Measurements from ENCODE around the gene PCDH9. TPM values are rescaled to one million over a fixed set of nuclear protein-coding genes. Genes with fewer than 3 reads are reported as not detected.

The PCDH9 gene
- total and polyA plus RNA-seq, 2 of the 4 experiments (the other 2 are of a cell fraction) = 2.2 to 10.2 TPM

DNA sequence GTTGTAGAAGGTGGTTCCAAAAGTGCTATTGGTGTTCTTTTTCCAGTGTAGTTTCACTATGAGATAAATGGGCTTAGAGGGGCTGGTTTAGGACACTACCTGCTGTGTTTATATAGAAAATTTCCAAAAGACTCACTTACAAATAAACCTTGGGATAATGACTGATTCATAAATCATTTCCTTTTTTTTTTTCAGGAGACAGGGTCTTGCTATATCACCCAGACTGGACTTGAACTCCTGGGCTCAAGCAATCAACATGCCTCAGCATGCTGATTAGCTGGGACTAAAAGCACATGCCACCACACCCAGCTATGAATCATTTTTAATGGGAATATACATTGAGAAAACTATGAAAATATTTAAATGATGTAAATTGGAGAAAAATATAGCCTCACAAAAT, 376.6 kb downstream of the PCDH9 start:
- Histone ChIP-seq H3K18ac (ENCODE audit: low read depth, low read length) (no peak overlapping the region), H3K79me1 (ENCODE audit: low read depth in 1 of 2, low read length in 2 of 2) (no peaks in the 10 kb centered on the region), H4K20me1 (ENCODE audit: insufficient read depth, low read length) (no peaks in the 10 kb centered on the region), H3K36me3 (ENCODE audit: control insufficient read depth, insufficient read depth, low read length) (no peaks in the 10 kb centered on the region), H3K56ac (ENCODE audit: extremely low read depth, insufficient read depth, low read length) (no peak overlapping the region), H2BK120ac (ENCODE audit: low read depth, low read length) (no peak overlapping the region), H3K9me1 (ENCODE audit: insufficient read depth, low read length) (no peaks in the 10 kb centered on the region), H3K23ac (ENCODE audit: low read depth, low read length) (no peak overlapping the region), H3K9me3 (ENCODE audit: control insufficient read depth, insufficient read depth, low read length) (no peaks in the 10 kb centered on the region), H3K4me3 (ENCODE audit: insufficient read depth, low read depth, low read length) (no peak overlapping the region), H2BK20ac (ENCODE audit: low read depth, low read length) (no peak overlapping the region), H2BK5ac (ENCODE audit: low read depth, low read length, poor library complexity, severe bottlenecking) (no peak overlapping the region), H2AFZ (replicated peaks; ENCODE audit: low read length, poor library complexity) (no peak overlapping the region), H4K8ac (ENCODE audit: low read depth in 2 of 2, low read length in 2 of 2) (no peak overlapping the region), H4K91ac (ENCODE audit: insufficient read depth, low read depth, low read length) (no peak overlapping the region), H3K27me3 (ENCODE audit: control insufficient read depth, insufficient read depth, low read length) (no peaks in the 10 kb centered on the region), H3K9ac (ENCODE audit: low read depth, low read length) (no peak overlapping the region), H2AK5ac (ENCODE audit: low read depth, low read length) (no peak overlapping the region), H4K5ac (ENCODE audit: low read depth, low read length) (no peak overlapping the region), H3K4ac (ENCODE audit: low read depth, low read length) (no peak overlapping the region), H3K14ac (replicated peaks; ENCODE audit: low read depth, low read length) (no peak overlapping the region), H2AK9ac (replicated peaks; ENCODE audit: low read depth, low read length, poor library complexity) (no peak overlapping the region), H2BK15ac (ENCODE audit: low read depth, low read length) (no peak overlapping the region), H3K27ac (ENCODE audit: insufficient read depth, low read length) (no peak overlapping the region), H3K4me2 (ENCODE audit: low read depth, low read length) (no peak overlapping the region), H3K4me1 (ENCODE audit: control insufficient read depth, insufficient read depth, low read length) (no peaks in the 10 kb centered on the region)
- no TSS peak for BruUV-seq (replicated peaks)
- dilution Hi-C loops (cut with HindIII; ENCODE audit: low sequenced_read_pairs, unreplicated experiment) (no loop called here), intact Hi-C loops (cut with micrococcal nuclease) (no loop called here), in situ Hi-C loops (cut with MboI; ENCODE audit: low sequenced_read_pairs) (no loop called here)
- DNase-seq = no peak
- CTCF ChIA-PET = interaction anchor here (0.5 to 0.7 kb wide), 2 partner anchors 60 to 165 kb away, joined by 3 to 6 read pairs; no protein-coding TSS in a partner anchor
- ATAC-seq (ENCODE audit: low read depth) = no peak
- no peak for TF ChIP-seq CHD1 (IDR thresholded peaks at IDR 0.05; ENCODE audit: low read depth, low read length)
- no peak for TF ChIP-seq MAFK (IDR thresholded peaks at IDR 0.05; ENCODE audit: low read depth, low read length)
- TF ChIP-seq, protein P1, sequence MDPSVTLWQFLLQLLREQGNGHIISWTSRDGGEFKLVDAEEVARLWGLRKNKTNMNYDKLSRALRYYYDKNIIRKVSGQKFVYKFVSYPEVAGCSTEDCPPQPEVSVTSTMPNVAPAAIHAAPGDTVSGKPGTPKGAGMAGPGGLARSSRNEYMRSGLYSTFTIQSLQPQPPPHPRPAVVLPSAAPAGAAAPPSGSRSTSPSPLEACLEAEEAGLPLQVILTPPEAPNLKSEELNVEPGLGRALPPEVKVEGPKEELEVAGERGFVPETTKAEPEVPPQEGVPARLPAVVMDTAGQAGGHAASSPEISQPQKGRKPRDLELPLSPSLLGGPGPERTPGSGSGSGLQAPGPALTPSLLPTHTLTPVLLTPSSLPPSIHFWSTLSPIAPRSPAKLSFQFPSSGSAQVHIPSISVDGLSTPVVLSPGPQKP (IDR thresholded peaks at IDR 0.05; ENCODE audit: borderline replicate concordance, low read depth, low read length) = no peak
- no peak for TF ChIP-seq USF2 (IDR thresholded peaks at IDR 0.05; ENCODE audit: low read depth, low read length)
- no peak for TF ChIP-seq CEBPB (IDR thresholded peaks at IDR 0.05; ENCODE audit: low read depth, low read length)
- TF ChIP-seq BHLHE40 (IDR thresholded peaks at IDR 0.05; ENCODE audit: low read depth, low read length) = no peak
- no peak for TF ChIP-seq RCOR1 (IDR thresholded peaks at IDR 0.05; ENCODE audit: insufficient replicate concordance, low read length)
- no peak for TF ChIP-seq NFE2L2 (IDR thresholded peaks at IDR 0.05; ENCODE audit: low read depth, low read length)
- TF ChIP-seq RFX5 (IDR thresholded peaks at IDR 0.05; ENCODE audit: low read depth, low read length) = no peak
- TF ChIP-seq FOS (IDR thresholded peaks at IDR 0.05; ENCODE audit: low read depth, low read length) = no peak
- TF ChIP-seq MAZ (IDR thresholded peaks at IDR 0.05; ENCODE audit: borderline replicate concordance, low read depth, low read length) = no peak
- no peak for TF ChIP-seq MXI1 (IDR thresholded peaks at IDR 0.05; ENCODE audit: borderline replicate concordance, low read depth, low read length)
- no peak for TF ChIP-seq POLR2A (IDR thresholded peaks at IDR 0.05; ENCODE audit: low read depth, low read length)
- TF ChIP-seq SMC3 (IDR thresholded peaks at IDR 0.05; ENCODE audit: low read depth, low read length) = no peak
- TF ChIP-seq CTCF (conservative IDR thresholded peaks at IDR 0.05; ENCODE audit: low read depth, low read length) = no peak
- TF ChIP-seq RAD21 (IDR thresholded peaks at IDR 0.05; ENCODE audit: low read length) = no peak
- POLR2A ChIA-PET (ENCODE audit: unreplicated experiment) = no interaction called here

All from IMR-90 (cell line).